ENCODE results near the gene SEMA4D.

SEMA4D gene

DNA sequence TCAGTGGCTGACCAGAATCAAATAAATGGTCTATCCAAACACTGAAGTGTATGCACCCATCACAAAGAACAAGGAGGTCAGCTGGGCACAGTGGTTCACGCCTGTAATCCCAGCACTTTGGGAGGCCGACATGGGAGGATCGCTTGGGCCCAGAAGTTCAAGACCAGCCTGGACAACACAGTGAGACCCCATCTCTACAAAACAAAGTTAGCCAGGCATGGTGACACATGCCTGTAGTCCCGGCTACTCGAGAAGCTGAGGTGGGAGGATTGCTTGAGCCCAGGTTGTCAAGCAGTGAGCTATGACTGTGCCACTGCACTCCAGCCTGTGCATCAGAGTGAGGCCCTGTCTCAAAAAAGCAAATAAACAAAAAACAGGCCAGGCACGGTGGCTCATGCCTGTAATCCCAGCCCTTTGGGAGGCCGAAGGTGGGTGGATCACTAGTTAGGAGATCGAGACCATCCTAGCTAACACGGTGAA, 40.5 kb downstream of the SEMA4D start:
- Histone ChIP-seq H3K4me1 (ENCODE audit: control insufficient read depth, insufficient read depth, low read length) (peaks cover 14% of the 10 kb centered on the region), H3K27ac (ENCODE audit: insufficient read depth, low read depth, low read length, poor library complexity, severe bottlenecking) (no peak overlapping the region), H3K36me3 (ENCODE audit: control insufficient read depth, insufficient read depth, low read length) (no peaks in the 10 kb centered on the region), H3K9me3 (ENCODE audit: control insufficient read depth, low read length) (no peaks in the 10 kb centered on the region), H3K27me3 (ENCODE audit: control insufficient read depth, insufficient read depth, low read length, poor library complexity, severe bottlenecking) (no peaks in the 10 kb centered on the region), H3K4me3 (ENCODE audit: insufficient read depth, low read depth, low read length) (no peak overlapping the region)
- 94 to 95% methylated on average over 9 of the region's 9 CpGs for WGBS, 2 experiments

DNA sequence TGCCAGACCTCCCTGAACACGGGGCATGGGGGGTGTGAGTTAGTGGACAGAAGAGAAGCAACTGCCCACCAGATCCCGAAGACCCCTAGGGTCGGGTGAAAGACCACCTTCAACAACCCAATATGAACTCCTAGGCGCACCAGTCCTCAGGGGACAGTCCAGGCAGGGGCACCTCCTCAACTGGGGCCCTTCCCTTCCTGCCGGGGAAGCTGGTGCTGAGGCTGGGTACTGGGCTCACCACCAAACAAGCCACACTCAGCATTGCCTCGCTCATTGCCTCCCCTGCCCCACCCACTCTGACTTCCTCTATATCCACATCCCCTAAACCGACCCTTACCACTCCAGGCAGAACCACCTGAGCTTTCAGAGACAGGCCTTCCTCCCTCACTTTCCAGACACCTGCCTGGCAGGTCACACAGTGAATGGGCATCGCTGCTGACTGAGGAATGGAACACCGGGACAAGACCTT, 42.5 kb downstream of the SEMA4D start:
- 93 to 96% methylated on average over 9 of the region's 9 CpGs for WGBS, 2 experiments

DNA sequence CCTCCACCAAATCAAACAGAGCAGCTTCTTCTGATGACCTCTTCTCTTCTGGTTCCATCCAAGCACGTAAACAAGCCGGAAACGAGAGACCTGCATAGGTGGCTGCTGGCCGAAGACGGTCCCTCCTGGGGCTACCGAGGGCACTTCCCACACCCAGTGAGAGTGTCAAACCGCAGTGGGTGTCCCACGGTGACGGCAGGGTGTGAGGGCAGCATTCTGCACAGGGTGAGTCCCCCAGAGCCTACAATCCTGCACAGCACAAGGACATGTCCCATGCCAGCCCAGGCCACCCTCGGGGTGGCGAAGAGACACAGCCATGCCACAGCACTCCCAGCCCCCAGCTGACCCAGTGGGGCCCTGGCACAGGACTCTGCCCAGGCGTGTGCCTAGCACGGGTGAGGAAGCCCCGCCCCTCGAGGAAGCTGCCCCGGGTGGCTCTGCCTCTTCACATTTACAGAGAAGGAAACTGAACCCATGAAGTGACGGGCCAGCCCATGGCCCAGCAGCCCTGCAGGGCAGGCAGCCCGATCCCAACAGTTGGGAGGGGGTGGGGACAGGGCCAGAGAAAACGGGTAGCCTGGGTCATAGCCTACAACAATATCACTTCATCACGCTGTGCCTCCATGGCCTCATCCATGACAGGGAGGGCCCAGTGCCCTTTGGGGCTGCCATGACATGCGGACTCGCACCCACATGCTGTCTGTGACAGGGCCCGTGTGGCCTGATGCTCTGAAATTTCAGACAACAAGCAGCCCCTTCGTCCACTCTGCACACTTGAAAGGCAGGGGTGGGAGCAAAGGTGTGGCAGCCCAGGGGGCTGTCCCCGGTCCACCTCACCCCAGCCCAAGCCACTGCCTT, 43.2 kb downstream of the SEMA4D start:
- peaks cover 7% of the 10 kb centered on the region for H3K4me1 ChIP-seq (ENCODE audit: control insufficient read depth, insufficient read depth, low read length)
- no peaks in the 10 kb centered on the region for H3K27me3 ChIP-seq (ENCODE audit: control insufficient read depth, insufficient read depth, low read length, poor library complexity, severe bottlenecking)
- 94 to 95% methylated on average over 25 of the region's 25 CpGs for WGBS, 2 experiments
- H3K9me3 ChIP-seq (ENCODE audit: control insufficient read depth, low read length) = no peaks in the 10 kb centered on the region
- no peak overlapping the region for H3K27ac ChIP-seq (ENCODE audit: insufficient read depth, low read depth, low read length, poor library complexity, severe bottlenecking)
- no peaks in the 10 kb centered on the region for H3K36me3 ChIP-seq (ENCODE audit: control insufficient read depth, insufficient read depth, low read length)
- H3K4me3 ChIP-seq (ENCODE audit: insufficient read depth, low read depth, low read length) = no peak overlapping the region

More for the DNA sequence above, 42.5 kb downstream of the SEMA4D start:
- Histone ChIP-seq H3K27me3 (ENCODE audit: control insufficient read depth, insufficient read depth, low read length, poor library complexity, severe bottlenecking) (no peaks in the 10 kb centered on the region), H3K36me3 (ENCODE audit: control insufficient read depth, insufficient read depth, low read length) (no peaks in the 10 kb centered on the region), H3K4me1 (ENCODE audit: control insufficient read depth, insufficient read depth, low read length) (peaks cover 14% of the 10 kb centered on the region), H3K9me3 (ENCODE audit: control insufficient read depth, low read length) (no peaks in the 10 kb centered on the region), H3K27ac (ENCODE audit: insufficient read depth, low read depth, low read length, poor library complexity, severe bottlenecking) (no peak overlapping the region), H3K4me3 (ENCODE audit: insufficient read depth, low read depth, low read length) (no peak overlapping the region)

DNA sequence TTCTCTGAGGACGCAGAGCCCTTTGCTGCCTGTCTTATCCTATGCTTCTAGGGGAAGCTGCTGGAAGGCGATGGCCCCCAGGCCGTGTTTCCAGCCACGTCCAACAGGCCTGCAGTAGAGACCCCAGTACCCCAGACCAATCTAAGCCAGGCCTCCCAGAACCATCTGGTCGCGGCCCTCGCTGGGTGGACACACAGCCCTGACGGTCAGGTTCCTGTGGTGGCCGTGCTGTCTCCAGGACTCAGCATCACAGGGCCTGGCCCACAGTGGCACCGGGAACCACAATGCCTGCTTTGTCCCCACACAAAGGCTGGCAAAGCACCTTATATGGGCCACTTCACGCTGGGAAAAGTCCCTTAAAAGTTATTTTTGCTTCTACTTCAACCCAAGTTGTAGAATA, 44.5 kb downstream of the SEMA4D start:
- no peaks in the 10 kb centered on the region for H3K36me3 ChIP-seq (ENCODE audit: control insufficient read depth, insufficient read depth, low read length)
- no peaks in the 10 kb centered on the region for H3K4me1 ChIP-seq (ENCODE audit: control insufficient read depth, insufficient read depth, low read length)
- H3K9me3 ChIP-seq (ENCODE audit: control insufficient read depth, low read length) = no peaks in the 10 kb centered on the region
- H3K27me3 ChIP-seq (ENCODE audit: control insufficient read depth, insufficient read depth, low read length, poor library complexity, severe bottlenecking) = no peaks in the 10 kb centered on the region
- H3K27ac ChIP-seq (ENCODE audit: insufficient read depth, low read depth, low read length, poor library complexity, severe bottlenecking) = no peak overlapping the region
- 84 to 85% methylated on average over 10 to 11 of the region's 11 CpGs for WGBS, 2 experiments
- H3K4me3 ChIP-seq (ENCODE audit: insufficient read depth, low read depth, low read length) = no peak overlapping the region

DNA sequence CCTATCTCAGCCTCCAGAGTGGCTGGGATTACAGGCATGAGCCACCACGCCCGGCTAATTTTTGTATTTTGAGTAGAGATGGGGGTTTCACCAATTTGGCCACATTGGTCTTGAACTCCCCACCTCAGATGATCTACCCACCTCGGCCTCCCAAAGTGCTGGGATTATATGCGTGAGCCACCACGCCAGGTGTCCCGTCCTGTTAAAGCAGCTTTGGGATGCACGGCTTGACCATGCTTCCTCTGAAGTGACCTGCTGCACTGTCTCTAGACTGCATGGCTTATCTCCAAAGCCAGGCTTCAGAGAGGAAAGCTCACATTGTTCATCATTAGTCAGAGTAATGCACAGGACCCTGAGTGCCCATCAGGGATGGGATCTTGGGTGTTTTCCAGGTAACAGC, 45.4 kb downstream of the SEMA4D start:
- no peaks in the 10 kb centered on the region for H3K9me3 ChIP-seq (ENCODE audit: control insufficient read depth, low read length)
- WGBS, 2 experiments = 87 to 93% methylated on average over 7 of the region's 7 CpGs
- H3K27me3 ChIP-seq (ENCODE audit: control insufficient read depth, insufficient read depth, low read length, poor library complexity, severe bottlenecking) = no peaks in the 10 kb centered on the region
- H3K4me3 ChIP-seq (ENCODE audit: insufficient read depth, low read depth, low read length) = no peak overlapping the region
- no peaks in the 10 kb centered on the region for H3K4me1 ChIP-seq (ENCODE audit: control insufficient read depth, insufficient read depth, low read length)
- H3K36me3 ChIP-seq (ENCODE audit: control insufficient read depth, insufficient read depth, low read length) = no peaks in the 10 kb centered on the region
- no peak overlapping the region for H3K27ac ChIP-seq (ENCODE audit: insufficient read depth, low read depth, low read length, poor library complexity, severe bottlenecking)

- no peak overlapping the region for H3K4me3 ChIP-seq (ENCODE audit: insufficient read depth, low read depth, low read length)
- no peaks in the 10 kb centered on the region for H3K27me3 ChIP-seq (ENCODE audit: control insufficient read depth, insufficient read depth, low read length, poor library complexity, severe bottlenecking)
- no peaks in the 10 kb centered on the region for H3K9me3 ChIP-seq (ENCODE audit: control insufficient read depth, low read length)
- H3K36me3 ChIP-seq (ENCODE audit: control insufficient read depth, insufficient read depth, low read length) = no peaks in the 10 kb centered on the region
- no peak overlapping the region for H3K27ac ChIP-seq (ENCODE audit: insufficient read depth, low read depth, low read length, poor library complexity, severe bottlenecking)
- no peaks in the 10 kb centered on the region for H3K4me1 ChIP-seq (ENCODE audit: control insufficient read depth, insufficient read depth, low read length)
- 93% methylated on average over 2 of the region's 2 CpGs for WGBS, 2 experiments
Observed at GRCh38 chr9:89450213-89450612, 47.7 kb downstream of the SEMA4D start.

GRCh38 chr9:89449261-89449671, 48.6 kb downstream of the SEMA4D start:
- 94% methylated on average over 17 of the region's 17 CpGs for WGBS, 2 experiments
- Histone ChIP-seq H3K27me3 (ENCODE audit: control insufficient read depth, insufficient read depth, low read length, poor library complexity, severe bottlenecking) (no peaks in the 10 kb centered on the region), H3K36me3 (ENCODE audit: control insufficient read depth, insufficient read depth, low read length) (no peaks in the 10 kb centered on the region), H3K27ac (ENCODE audit: insufficient read depth, low read depth, low read length, poor library complexity, severe bottlenecking) (no peak overlapping the region), H3K4me1 (ENCODE audit: control insufficient read depth, insufficient read depth, low read length) (no peaks in the 10 kb centered on the region), H3K9me3 (ENCODE audit: control insufficient read depth, low read length) (no peaks in the 10 kb centered on the region), H3K4me3 (ENCODE audit: insufficient read depth, low read depth, low read length) (no peak overlapping the region)

- Histone ChIP-seq H3K4me1 (ENCODE audit: control insufficient read depth, insufficient read depth, low read length) (no peaks in the 10 kb centered on the region), H3K9me3 (ENCODE audit: control insufficient read depth, low read length) (no peaks in the 10 kb centered on the region), H3K27me3 (ENCODE audit: control insufficient read depth, insufficient read depth, low read length, poor library complexity, severe bottlenecking) (no peaks in the 10 kb centered on the region), H3K36me3 (ENCODE audit: control insufficient read depth, insufficient read depth, low read length) (no peaks in the 10 kb centered on the region), H3K27ac (ENCODE audit: insufficient read depth, low read depth, low read length, poor library complexity, severe bottlenecking) (no peak overlapping the region), H3K4me3 (ENCODE audit: insufficient read depth, low read depth, low read length) (no peak overlapping the region)
- WGBS, 2 experiments = 84 to 85% methylated on average over 8 of the region's 8 CpGs
Observed at GRCh38 chr9:89448821-89449220, 49.1 kb downstream of the SEMA4D start.

DNA sequence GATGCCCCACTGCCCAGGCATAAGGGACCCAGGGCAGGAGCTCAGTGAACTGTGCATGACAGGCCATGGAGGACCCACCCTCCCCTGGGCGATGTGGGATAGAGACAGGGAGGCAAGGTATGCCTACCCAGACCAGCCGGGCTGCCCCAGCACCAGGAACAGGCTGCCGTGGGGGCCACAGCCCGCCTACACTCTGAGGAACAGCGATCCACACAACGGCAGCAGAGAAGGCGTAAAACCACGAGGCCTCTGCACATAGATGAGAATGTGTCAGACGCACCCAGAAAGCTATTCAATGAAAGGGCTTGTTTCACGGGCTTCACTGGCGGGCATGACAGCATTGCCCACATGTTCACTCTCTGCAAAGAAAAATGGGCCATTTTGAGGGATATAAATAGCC, 49.5 kb downstream of the SEMA4D start:
- H3K4me3 ChIP-seq (ENCODE audit: insufficient read depth, low read depth, low read length) = no peak overlapping the region
- no peaks in the 10 kb centered on the region for H3K36me3 ChIP-seq (ENCODE audit: control insufficient read depth, insufficient read depth, low read length)
- no peak overlapping the region for H3K27ac ChIP-seq (ENCODE audit: insufficient read depth, low read depth, low read length, poor library complexity, severe bottlenecking)
- no peaks in the 10 kb centered on the region for H3K4me1 ChIP-seq (ENCODE audit: control insufficient read depth, insufficient read depth, low read length)
- H3K27me3 ChIP-seq (ENCODE audit: control insufficient read depth, insufficient read depth, low read length, poor library complexity, severe bottlenecking) = no peaks in the 10 kb centered on the region
- 85 to 87% methylated on average over 11 of the region's 11 CpGs for WGBS, 2 experiments
- no peaks in the 10 kb centered on the region for H3K9me3 ChIP-seq (ENCODE audit: control insufficient read depth, low read length)

DNA sequence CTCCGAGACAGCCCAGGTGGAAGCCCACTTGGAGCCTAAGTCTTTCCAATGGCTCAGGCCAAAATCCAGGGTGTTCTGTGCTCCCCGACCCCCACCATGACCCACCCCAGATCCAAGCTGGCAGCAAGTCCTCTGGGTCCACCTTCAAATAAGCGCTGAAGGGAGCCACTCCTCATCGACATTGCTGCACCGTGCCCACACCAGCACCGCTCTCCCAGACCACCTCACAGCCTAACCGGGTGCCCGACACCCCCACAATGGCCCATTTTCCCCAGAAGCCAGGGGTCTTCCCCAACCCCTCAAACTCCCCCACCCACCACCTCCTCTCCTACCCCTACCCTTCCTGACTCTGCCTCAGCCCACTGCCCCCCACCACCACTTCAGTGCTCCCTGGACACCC, 50.5 kb downstream of the SEMA4D start:
- Histone ChIP-seq H3K36me3 (ENCODE audit: control insufficient read depth, insufficient read depth, low read length) (no peaks in the 10 kb centered on the region), H3K9me3 (ENCODE audit: control insufficient read depth, low read length) (no peaks in the 10 kb centered on the region), H3K27ac (ENCODE audit: insufficient read depth, low read depth, low read length, poor library complexity, severe bottlenecking) (no peak overlapping the region), H3K27me3 (ENCODE audit: control insufficient read depth, insufficient read depth, low read length, poor library complexity, severe bottlenecking) (no peaks in the 10 kb centered on the region), H3K4me3 (ENCODE audit: insufficient read depth, low read depth, low read length) (no peak overlapping the region), H3K4me1 (ENCODE audit: control insufficient read depth, insufficient read depth, low read length) (no peaks in the 10 kb centered on the region)
- 93 to 96% methylated on average over 8 of the region's 8 CpGs for WGBS, 2 experiments
